ENCODE data around the gene MRPS9.

The MRPS9 gene

GRCh38 chr2:105125920-105126319, 88.1 kb downstream of the MRPS9 start:
- DNase-seq = no peak

GRCh38 chr2:105126336-105126735, 88.5 kb downstream of the MRPS9 start:
- DNase-seq = no peak

GRCh38 chr2:105127289-105127915, 89.5 kb downstream of the MRPS9 start:
- no peak for DNase-seq

GRCh38 chr2:105129722-105130232, 91.9 kb downstream of the MRPS9 start:
- DNase-seq = no peak

GRCh38 chr2:105130546-105130945, 92.7 kb downstream of the MRPS9 start:
- DNase-seq = no peak

GRCh38 chr2:105134081-105134480, 96.2 kb downstream of the MRPS9 start:
- no peak for DNase-seq

- no peak for DNase-seq
Observed at GRCh38 chr2:105135436-105135835, 97.6 kb downstream of the MRPS9 start.

- no peak for DNase-seq
Observed at GRCh38 chr2:105136394-105136793, 98.5 kb downstream of the MRPS9 start.

GRCh38 chr2:105138643-105139042, 100.8 kb downstream of the MRPS9 start:
- no peak for DNase-seq

- DNase-seq = no peak
Observed at GRCh38 chr2:105139556-105140239, 101.8 kb downstream of the MRPS9 start.

- no peak for DNase-seq
Observed at GRCh38 chr2:105140240-105140568, 102.3 kb downstream of the MRPS9 start.

GRCh38 chr2:105141099-105141614, 103.3 kb downstream of the MRPS9 start:
- DNase-seq = no peak

- DNase-seq = no peak
Observed at GRCh38 chr2:105142239-105142638, 104.4 kb downstream of the MRPS9 start.

- DNase-seq = no peak
Observed at GRCh38 chr2:105143094-105143466, 105.2 kb downstream of the MRPS9 start.

GRCh38 chr2:105143467-105144151, 105.7 kb downstream of the MRPS9 start:
- DNase-seq = no peak

GRCh38 chr2:105144152-105144940, 106.5 kb downstream of the MRPS9 start:
- no peak for DNase-seq

- no peak for DNase-seq
Observed at GRCh38 chr2:105144941-105145300, 107.1 kb downstream of the MRPS9 start.

GRCh38 chr2:105149272-105149671, 111.4 kb downstream of the MRPS9 start:
- no peak for DNase-seq
